ENCODE measurements around the gene PYCARD.
A peak's percentile ranks its signal among the peaks of the same experiment; 100 is the strongest.
"Not testable (repeated sequence)": the region's sequence is repeated elsewhere in the genome, so short reads cannot be mapped to it uniquely, and the experiment has no call there.

The PYCARD gene

DNA sequence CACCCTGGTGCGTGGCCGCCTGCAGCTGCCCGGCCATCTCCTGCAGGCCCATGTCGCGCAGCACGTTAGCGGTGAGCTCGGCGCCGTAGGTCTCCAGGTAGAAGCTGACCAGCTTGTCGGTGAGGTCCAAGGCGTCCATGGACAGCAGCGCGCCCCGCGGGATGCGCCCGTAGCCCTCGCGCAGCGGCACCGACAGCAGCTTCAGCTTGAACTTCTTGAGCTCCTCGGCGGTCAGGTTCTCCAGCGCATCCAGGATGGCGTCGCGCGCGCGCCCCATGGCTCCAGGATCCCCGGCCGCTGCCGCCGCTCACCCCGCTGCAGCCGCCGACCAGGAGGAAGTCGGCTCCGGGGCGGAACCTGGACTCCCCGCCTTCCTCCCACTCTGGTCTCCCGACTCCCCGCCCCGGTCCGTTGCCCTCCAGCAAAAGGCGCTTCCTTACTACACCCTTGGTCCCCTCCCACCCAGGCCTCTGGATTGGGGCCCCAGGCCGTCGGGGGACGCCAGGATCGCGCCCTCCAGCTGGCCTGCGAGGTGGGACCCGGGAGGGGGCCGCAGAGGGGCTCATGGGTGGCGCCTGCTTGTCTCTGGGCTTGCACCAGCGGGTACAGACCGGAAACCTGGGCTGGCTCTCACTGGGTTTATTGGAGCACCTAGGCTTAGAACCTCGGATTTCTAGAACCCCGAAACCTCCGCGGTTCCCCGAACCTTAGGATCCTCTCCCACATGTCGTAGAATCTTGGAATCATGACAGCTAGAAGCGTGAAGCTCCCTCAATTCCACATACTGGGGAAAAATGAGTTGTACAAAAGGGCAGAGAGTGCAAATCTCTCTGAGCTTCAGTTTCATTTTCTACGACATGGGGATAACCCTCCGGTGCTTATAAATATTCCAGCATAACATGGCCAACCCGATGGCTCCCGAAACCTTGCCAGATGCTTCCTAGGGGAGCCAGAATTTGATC lies at the start of gene PYCARD:
Gene PYCARD (minus strand): TSS at position 347 of the 962 bp plus-strand sequence. CDS start 70 bp downstream, at position 277.
- H3K27me3 ChIP-seq (ENCODE audit: control insufficient read depth, insufficient read depth, low read length): peaks cover 39% of the 10 kb centered on the region
- peak within 1 kb of the TSS; percentile 86 for H3K4me3 ChIP-seq (ENCODE audit: low read depth, low read length)
- H3K9ac ChIP-seq (ENCODE audit: low read length): peak within 1 kb of the TSS; percentile 83
- H3K9me3 ChIP-seq (ENCODE audit: control insufficient read depth, insufficient read depth, low read depth, low read length): no peaks in the 10 kb centered on the region
- peaks cover 6% of the 10 kb centered on the region for H3K4me1 ChIP-seq (ENCODE audit: control insufficient read depth, insufficient read depth, low read length)
- peaks cover 18% of the 10 kb centered on the region for H3K36me3 ChIP-seq (ENCODE audit: control insufficient read depth, insufficient read depth, low read length)
- H3K27ac ChIP-seq (ENCODE audit: low read depth, low read length): no peak within 1 kb of the TSS

DNA sequence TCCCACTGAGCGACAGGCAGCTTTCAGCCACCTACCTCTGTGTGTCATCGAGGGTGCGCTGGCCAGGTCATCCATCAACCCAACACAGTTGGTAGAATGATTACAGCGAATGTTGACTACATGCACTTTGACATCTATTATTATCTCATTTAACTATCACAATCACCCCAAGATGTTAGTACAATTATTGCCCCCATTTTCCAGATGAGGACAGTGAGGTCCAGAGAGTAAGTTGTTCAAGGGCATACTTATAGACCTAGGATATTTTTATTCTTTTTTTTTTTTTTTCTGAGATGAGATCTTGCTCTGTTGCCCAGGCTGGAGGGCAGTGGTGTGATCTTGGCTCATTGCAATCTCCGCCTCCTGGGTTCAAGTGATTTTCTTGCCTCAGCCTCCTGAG lies 48.9 kb upstream of the PYCARD start:
- no peak overlapping the region for H3K9ac ChIP-seq (ENCODE audit: low read length)
- no peak overlapping the region for H3K27ac ChIP-seq (ENCODE audit: low read depth, low read length)
- H3K4me3 ChIP-seq (ENCODE audit: low read depth, low read length): no peak overlapping the region
- H3K9me3 ChIP-seq (ENCODE audit: control insufficient read depth, insufficient read depth, low read depth, low read length): 0 out of 2 replicates have a peak, but pooled peaks cover 2% of the 10 kb centered on the region
- peaks cover under 1% of the 10 kb centered on the region for H3K4me1 ChIP-seq (ENCODE audit: control insufficient read depth, insufficient read depth, low read length)
- H3K27me3 ChIP-seq (ENCODE audit: control insufficient read depth, insufficient read depth, low read length): no peaks in the 10 kb centered on the region
- H3K36me3 ChIP-seq (ENCODE audit: control insufficient read depth, insufficient read depth, low read length): no peaks in the 10 kb centered on the region

DNA sequence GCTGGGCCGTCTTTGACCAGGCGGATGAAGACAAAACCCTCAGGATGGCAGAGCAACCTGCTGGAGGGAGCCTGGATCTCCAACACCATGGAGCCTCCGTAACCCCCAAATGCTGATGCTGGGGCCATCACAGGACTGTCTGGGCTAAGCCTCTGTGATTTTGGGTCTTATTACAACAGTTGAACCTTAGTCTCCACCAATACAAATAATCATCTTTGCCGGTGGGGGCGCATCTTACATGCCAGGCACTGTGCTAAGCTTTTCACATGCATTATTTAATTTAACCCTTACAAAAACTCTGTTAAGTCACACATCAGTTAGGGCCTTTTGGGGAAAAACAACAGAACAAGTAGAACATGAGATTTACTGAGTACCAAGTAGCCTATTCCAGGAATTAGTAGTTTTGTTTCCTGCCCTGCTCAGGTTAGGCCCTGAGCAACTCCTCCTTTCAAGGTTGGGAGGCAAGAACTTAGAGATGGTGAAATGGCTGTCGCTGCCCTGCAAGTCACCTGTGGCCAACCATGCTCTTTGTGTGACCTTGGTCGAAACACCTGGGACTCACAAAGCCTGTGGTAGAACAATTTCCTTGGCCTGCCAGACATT lies 48.3 kb upstream of the PYCARD start:
- H3K27ac ChIP-seq (ENCODE audit: low read depth, low read length): no peak overlapping the region
- H3K27me3 ChIP-seq (ENCODE audit: control insufficient read depth, insufficient read depth, low read length): no peaks in the 10 kb centered on the region
- H3K9me3 ChIP-seq (ENCODE audit: control insufficient read depth, insufficient read depth, low read depth, low read length): 0 out of 2 replicates have a peak, but pooled peaks cover 2% of the 10 kb centered on the region
- no peaks in the 10 kb centered on the region for H3K36me3 ChIP-seq (ENCODE audit: control insufficient read depth, insufficient read depth, low read length)
- peaks cover 6% of the 10 kb centered on the region for H3K4me1 ChIP-seq (ENCODE audit: control insufficient read depth, insufficient read depth, low read length)
- no peak overlapping the region for H3K9ac ChIP-seq (ENCODE audit: low read length)
- H3K4me3 ChIP-seq (ENCODE audit: low read depth, low read length): no peak overlapping the region

DNA sequence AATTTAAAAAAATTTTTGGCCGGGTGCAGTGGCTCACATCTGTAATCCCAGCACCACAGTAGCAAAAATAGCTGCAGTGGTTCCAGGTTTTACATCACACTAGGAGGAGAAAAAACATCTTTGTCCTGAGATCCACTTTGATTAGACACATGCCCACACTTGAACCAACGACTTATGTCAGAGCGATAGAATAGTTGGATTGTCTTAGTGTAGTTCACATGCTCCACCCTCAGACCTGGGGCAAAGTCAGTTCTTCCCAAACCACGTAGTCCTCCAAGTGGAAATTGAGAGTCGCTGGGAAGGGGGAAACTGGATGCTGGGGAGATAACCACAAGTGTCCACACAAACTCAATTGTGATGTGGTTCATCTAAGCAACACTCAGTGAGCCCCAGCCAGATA lies 45.8 kb upstream of the PYCARD start:
- H3K27me3 ChIP-seq (ENCODE audit: control insufficient read depth, insufficient read depth, low read length): no peaks in the 10 kb centered on the region
- no peak overlapping the region for H3K4me3 ChIP-seq (ENCODE audit: low read depth, low read length)
- peaks cover 11% of the 10 kb centered on the region; the same call in 1 of the 2 replicates for H3K4me1 ChIP-seq (ENCODE audit: control insufficient read depth, insufficient read depth, low read length)
- H3K9ac ChIP-seq (ENCODE audit: low read length): no peak overlapping the region
- H3K9me3 ChIP-seq (ENCODE audit: control insufficient read depth, insufficient read depth, low read depth, low read length): 0 out of 2 replicates have a peak, but pooled peaks cover 2% of the 10 kb centered on the region
- no peak overlapping the region for H3K27ac ChIP-seq (ENCODE audit: low read depth, low read length)
- H3K36me3 ChIP-seq (ENCODE audit: control insufficient read depth, insufficient read depth, low read length): no peaks in the 10 kb centered on the region

DNA sequence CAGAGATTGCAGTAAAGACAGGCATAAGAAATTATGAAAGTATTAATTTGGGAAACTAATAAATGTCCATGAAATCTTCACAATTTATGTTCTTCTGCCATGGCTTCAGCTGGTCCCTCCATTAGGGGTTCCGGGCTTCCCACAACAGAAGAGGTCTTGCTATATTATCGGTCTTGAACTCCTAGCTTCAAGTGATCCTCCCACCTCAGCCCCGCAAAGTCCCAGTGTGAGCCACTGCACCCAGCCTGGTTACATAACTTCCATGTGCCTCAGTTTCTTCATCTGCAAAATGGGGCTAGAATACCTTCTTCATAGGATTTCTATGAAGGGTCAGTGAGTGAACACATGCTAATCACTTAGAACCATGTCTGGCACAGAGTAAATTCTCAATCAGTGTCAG lies 43.7 kb upstream of the PYCARD start:
- H3K9ac ChIP-seq (ENCODE audit: low read length): no peak overlapping the region
- no peaks in the 10 kb centered on the region for H3K27me3 ChIP-seq (ENCODE audit: control insufficient read depth, insufficient read depth, low read length)
- 0 out of 2 replicates have a peak, but pooled peaks cover 2% of the 10 kb centered on the region for H3K9me3 ChIP-seq (ENCODE audit: control insufficient read depth, insufficient read depth, low read depth, low read length)
- no peaks in the 10 kb centered on the region for H3K36me3 ChIP-seq (ENCODE audit: control insufficient read depth, insufficient read depth, low read length)
- H3K4me3 ChIP-seq (ENCODE audit: low read depth, low read length): no peak overlapping the region
- peaks cover 11% of the 10 kb centered on the region; the same call in 1 of the 2 replicates for H3K4me1 ChIP-seq (ENCODE audit: control insufficient read depth, insufficient read depth, low read length)
- no peak overlapping the region for H3K27ac ChIP-seq (ENCODE audit: low read depth, low read length)

DNA sequence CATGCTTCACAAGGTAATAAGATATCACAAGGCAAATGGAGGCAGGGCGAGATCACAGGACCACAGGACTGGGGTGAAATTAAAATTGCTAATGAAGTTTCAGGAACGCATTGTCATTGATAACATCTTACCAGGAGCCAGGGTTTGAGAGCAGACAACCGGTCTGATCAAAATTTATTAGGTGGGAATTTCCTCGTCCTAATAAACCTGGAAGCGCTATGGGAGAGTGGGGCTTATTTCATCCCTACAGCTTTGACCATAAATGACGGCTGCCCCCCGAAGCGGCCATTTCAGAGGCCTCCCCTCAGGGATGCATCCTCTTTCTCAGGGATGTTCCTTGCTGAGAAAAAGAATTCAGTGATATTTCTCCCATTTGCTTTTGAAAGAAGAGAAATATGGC lies 43.0 kb upstream of the PYCARD start:
- Histone ChIP-seq H3K4me1 (ENCODE audit: control insufficient read depth, insufficient read depth, low read length) (peaks cover 11% of the 10 kb centered on the region; the same call in 1 of the 2 replicates), H3K27ac (ENCODE audit: low read depth, low read length) (peak overlapping the region; percentile 73; the same call in 1 of the 2 replicates), H3K4me3 (ENCODE audit: low read depth, low read length) (peak overlapping the region; percentile 5; the same call in 1 of the 2 replicates)
- not testable (repeated sequence) for H3K9me3 ChIP-seq (ENCODE audit: control insufficient read depth, insufficient read depth, low read depth, low read length); H3K36me3 ChIP-seq (ENCODE audit: control insufficient read depth, insufficient read depth, low read length); H3K27me3 ChIP-seq (ENCODE audit: control insufficient read depth, insufficient read depth, low read length); H3K9ac ChIP-seq (ENCODE audit: low read length)

DNA sequence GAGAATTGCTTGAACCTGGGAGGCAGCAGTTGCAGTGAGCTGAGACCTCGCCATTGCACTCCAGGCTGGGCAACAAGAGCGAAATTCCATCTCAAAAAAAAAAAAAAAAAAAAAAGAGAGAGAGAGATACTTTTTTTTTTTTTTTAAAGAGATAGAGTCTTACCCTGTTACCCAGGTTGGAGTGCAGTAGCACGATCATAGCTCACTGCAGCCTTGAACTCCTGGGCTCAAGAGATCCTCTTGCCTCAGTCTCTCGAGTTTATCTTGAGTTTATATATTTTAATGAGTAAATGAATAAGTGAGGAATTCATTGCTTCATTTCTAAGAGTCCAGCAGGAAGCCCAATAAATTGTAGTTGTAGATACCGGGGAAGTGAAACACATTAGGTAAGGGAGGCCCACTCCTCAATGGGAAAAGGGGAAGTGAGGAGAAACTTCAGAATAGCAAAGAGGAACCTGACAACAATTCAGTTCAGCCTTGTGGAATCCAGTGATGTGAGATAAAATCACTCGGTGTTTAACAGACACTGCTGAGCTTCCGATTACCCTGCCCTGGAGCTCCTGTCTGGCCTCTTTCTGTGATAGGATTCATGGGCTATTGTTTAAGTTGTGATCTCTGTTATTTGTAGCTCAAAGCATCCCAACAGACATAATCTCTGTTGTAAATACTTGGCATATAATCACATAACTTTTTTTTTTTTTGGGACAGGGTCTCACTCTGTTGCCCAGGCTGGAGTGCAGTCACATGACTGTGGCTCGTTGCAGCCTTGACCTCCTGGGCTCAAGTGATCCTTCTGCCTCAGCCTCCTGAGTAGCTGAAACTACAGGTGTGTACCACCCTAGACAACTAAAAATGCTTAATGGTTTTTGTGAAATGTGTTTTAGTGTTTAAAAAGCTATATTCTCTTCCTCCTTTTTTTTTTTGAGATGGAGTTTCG lies 41.4 kb upstream of the PYCARD start:
- Histone ChIP-seq H3K9me3 (ENCODE audit: control insufficient read depth, insufficient read depth, low read depth, low read length) (0 out of 2 replicates have a peak, but pooled peaks cover 2% of the 10 kb centered on the region), H3K9ac (ENCODE audit: low read length) (no peak overlapping the region), H3K36me3 (ENCODE audit: control insufficient read depth, insufficient read depth, low read length) (no peaks in the 10 kb centered on the region), H3K4me1 (ENCODE audit: control insufficient read depth, insufficient read depth, low read length) (peaks cover 11% of the 10 kb centered on the region; the same call in 1 of the 2 replicates), H3K27ac (ENCODE audit: low read depth, low read length) (no peak overlapping the region), H3K4me3 (ENCODE audit: low read depth, low read length) (no peak overlapping the region), H3K27me3 (ENCODE audit: control insufficient read depth, insufficient read depth, low read length) (no peaks in the 10 kb centered on the region)

DNA sequence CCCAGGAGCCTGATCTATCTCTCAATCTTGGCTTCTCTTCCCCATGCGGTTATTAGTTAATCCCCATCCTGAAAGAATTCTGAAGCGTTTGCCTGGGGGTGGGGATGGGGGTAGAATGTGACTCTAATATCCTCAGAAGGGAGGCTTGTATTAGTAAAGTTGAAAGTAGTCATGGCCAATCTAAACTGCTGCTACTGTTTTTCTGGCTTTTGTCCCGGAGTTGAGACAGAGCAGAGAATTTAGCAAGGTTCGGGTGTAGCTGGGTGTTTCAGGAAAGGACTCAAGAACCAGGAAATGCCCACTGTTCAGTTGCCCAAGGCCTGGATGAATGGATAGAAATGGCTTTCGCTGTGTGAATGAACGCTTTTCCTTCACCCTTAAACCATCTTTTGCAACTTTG lies 39.6 kb upstream of the PYCARD start:
- no peaks in the 10 kb centered on the region for H3K27me3 ChIP-seq (ENCODE audit: control insufficient read depth, insufficient read depth, low read length)
- H3K9ac ChIP-seq (ENCODE audit: low read length): no peak overlapping the region
- no peaks in the 10 kb centered on the region for H3K36me3 ChIP-seq (ENCODE audit: control insufficient read depth, insufficient read depth, low read length)
- H3K9me3 ChIP-seq (ENCODE audit: control insufficient read depth, insufficient read depth, low read depth, low read length): 0 out of 2 replicates have a peak, but pooled peaks cover 2% of the 10 kb centered on the region
- H3K4me3 ChIP-seq (ENCODE audit: low read depth, low read length): no peak overlapping the region
- peaks cover 11% of the 10 kb centered on the region; the same call in 1 of the 2 replicates for H3K4me1 ChIP-seq (ENCODE audit: control insufficient read depth, insufficient read depth, low read length)
- H3K27ac ChIP-seq (ENCODE audit: low read depth, low read length): no peak overlapping the region

DNA sequence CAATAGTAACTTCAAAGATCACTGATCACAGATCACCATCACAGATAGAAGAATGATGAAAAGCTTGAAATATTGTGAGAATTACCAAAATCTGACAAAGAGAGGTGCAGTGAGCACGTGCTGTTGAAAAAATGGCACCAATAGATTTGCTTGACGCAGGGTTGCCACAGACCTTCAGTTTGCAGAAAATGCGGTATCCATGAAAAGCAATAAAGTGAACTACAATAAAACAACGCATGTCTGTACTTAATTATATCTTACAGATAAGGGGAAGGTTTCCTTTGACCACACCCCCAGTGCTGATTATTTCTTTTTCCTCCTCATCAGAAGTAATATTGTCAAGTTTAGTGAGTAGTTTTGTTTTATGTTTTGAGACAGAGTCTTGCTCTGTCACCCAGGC lies 35.5 kb upstream of the PYCARD start:
- Histone ChIP-seq H3K4me1 (ENCODE audit: control insufficient read depth, insufficient read depth, low read length) (no peaks in the 10 kb centered on the region), H3K9ac (ENCODE audit: low read length) (no peak overlapping the region), H3K27me3 (ENCODE audit: control insufficient read depth, insufficient read depth, low read length) (no peaks in the 10 kb centered on the region), H3K9me3 (ENCODE audit: control insufficient read depth, insufficient read depth, low read depth, low read length) (peaks cover 22% of the 10 kb centered on the region), H3K27ac (ENCODE audit: low read depth, low read length) (no peak overlapping the region), H3K4me3 (ENCODE audit: low read depth, low read length) (no peak overlapping the region), H3K36me3 (ENCODE audit: control insufficient read depth, insufficient read depth, low read length) (no peaks in the 10 kb centered on the region)

DNA sequence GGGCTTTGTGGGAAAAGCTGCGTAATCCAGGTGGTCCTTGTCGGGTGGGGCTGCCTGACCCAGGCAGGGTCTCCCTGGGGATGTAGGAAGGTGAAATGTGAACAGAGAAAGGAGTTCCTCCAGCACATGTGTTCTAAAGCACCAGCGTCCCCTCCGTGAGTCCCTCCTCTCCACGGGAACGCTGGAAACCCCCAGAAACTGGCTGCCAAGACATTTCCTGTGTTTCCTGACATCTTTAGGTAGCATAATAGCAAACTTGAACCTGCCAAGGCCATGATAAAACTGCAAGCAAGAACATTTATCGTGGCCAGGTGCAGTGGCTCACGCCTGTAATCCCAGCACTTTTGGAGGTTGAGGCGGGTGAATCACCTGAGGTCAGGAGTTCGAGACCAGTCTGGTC lies 26.9 kb upstream of the PYCARD start:
- H3K4me1 ChIP-seq (ENCODE audit: control insufficient read depth, insufficient read depth, low read length): peaks cover 4% of the 10 kb centered on the region
- H3K4me3 ChIP-seq (ENCODE audit: low read depth, low read length): no peak overlapping the region
- no peak overlapping the region for H3K27ac ChIP-seq (ENCODE audit: low read depth, low read length)
- H3K27me3 ChIP-seq (ENCODE audit: control insufficient read depth, insufficient read depth, low read length): no peaks in the 10 kb centered on the region
- no peak overlapping the region for H3K9ac ChIP-seq (ENCODE audit: low read length)
- peaks cover 15% of the 10 kb centered on the region for H3K9me3 ChIP-seq (ENCODE audit: control insufficient read depth, insufficient read depth, low read depth, low read length)
- no peaks in the 10 kb centered on the region for H3K36me3 ChIP-seq (ENCODE audit: control insufficient read depth, insufficient read depth, low read length)

Data from HUES6 (cell line).